GM21381 (cell line): ENCODE measurements around the gene DMRTB1.

Experiments used
- ATAC-seq: cut with Tn5 transposase; IDR thresholded peaks from one replicate; pipeline ENCODE4 v1.9.1; 2021; ENCODE audit warnings: mild to moderate bottlenecking, moderate library complexity; ENCODE audit not compliant: unreplicated experiment

The DMRTB1 gene

GRCh38 chr1:53484705-53485477, 25.7 kb downstream of the DMRTB1 start:
- ATAC-seq = no peak

GRCh38 chr1:53485478-53486394, 26.5 kb downstream of the DMRTB1 start:
- no peak for ATAC-seq

- ATAC-seq = no peak
Measured at GRCh38 chr1:53486395-53487026, 27.3 kb downstream of the DMRTB1 start.

GRCh38 chr1:53490351-53490750, 31.2 kb downstream of the DMRTB1 start:
- no peak for ATAC-seq

- ATAC-seq = no peak
Measured at GRCh38 chr1:53495633-53496345, 36.6 kb downstream of the DMRTB1 start.

- no peak for ATAC-seq
Measured at GRCh38 chr1:53498555-53499131, 39.4 kb downstream of the DMRTB1 start.

- no peak for ATAC-seq
Measured at GRCh38 chr1:53499257-53500203, 40.3 kb downstream of the DMRTB1 start.

GRCh38 chr1:53500204-53501064, 41.2 kb downstream of the DMRTB1 start:
- no peak for ATAC-seq

GRCh38 chr1:53501065-53502005, 42.1 kb downstream of the DMRTB1 start:
- ATAC-seq = no peak

GRCh38 chr1:53502641-53503432, 43.6 kb downstream of the DMRTB1 start:
- ATAC-seq = no peak

- ATAC-seq = no peak
Measured at GRCh38 chr1:53503433-53504217, 44.4 kb downstream of the DMRTB1 start.

GRCh38 chr1:53504901-53505300, 45.7 kb downstream of the DMRTB1 start:
- ATAC-seq = no peak

- no peak for ATAC-seq
Measured at GRCh38 chr1:53505401-53505800, 46.2 kb downstream of the DMRTB1 start.

GRCh38 chr1:53505891-53506290, 46.7 kb downstream of the DMRTB1 start:
- ATAC-seq = no peak

- no peak for ATAC-seq
Measured at GRCh38 chr1:53506355-53507050, 47.3 kb downstream of the DMRTB1 start.
